ENCODE results near the gene ARIH2. TPM values are rescaled to one million over a fixed set of nuclear protein-coding genes. Genes with fewer than 3 reads are reported as not detected.
A peak's percentile ranks its signal among the peaks of the same experiment; 100 is the strongest.

Gene ARIH2
- total and polyA plus RNA-seq, 4 donors, result 66.6 to 96.4 (median 81.4) TPM

- no peak for DNase-seq (ENCODE audit: low read depth in 4 of 6, low spot score in 6 of 6)
- peaks cover 16% of the 10 kb centered on the region for H3K4me1 ChIP-seq (ENCODE audit: control insufficient read depth, insufficient read depth, low read length)
- peaks cover 48% of the 10 kb centered on the region for H3K36me3 ChIP-seq (ENCODE audit: control insufficient read depth, insufficient read depth, low read length)
- no peak overlapping the region for H3K27ac ChIP-seq (ENCODE audit: low read depth, low read length)
- no peaks in the 10 kb centered on the region for H3K9me3 ChIP-seq (ENCODE audit: control insufficient read depth, insufficient read depth, low read length)
- no peak overlapping the region for H3K4me3 ChIP-seq (ENCODE audit: low read depth, low read length)
- H3K27me3 ChIP-seq (ENCODE audit: control insufficient read depth, insufficient read depth, low read length), result no peaks in the 10 kb centered on the region
These were observed 66.0 kb downstream of the ARIH2 start for GRCh38 chr3:48984663-48985062.

- Histone ChIP-seq H3K27ac (ENCODE audit: low read depth, low read length) (no peak overlapping the region), H3K36me3 (ENCODE audit: control insufficient read depth, insufficient read depth, low read length) (peaks cover 38% of the 10 kb centered on the region)
- WGBS (ENCODE audit: insufficient coverage), result 92% methylated on average over 4 of the region's 7 CpGs
These were observed 67.3 kb downstream of the ARIH2 start for GRCh38 chr3:48985831-48986376.

DNA sequence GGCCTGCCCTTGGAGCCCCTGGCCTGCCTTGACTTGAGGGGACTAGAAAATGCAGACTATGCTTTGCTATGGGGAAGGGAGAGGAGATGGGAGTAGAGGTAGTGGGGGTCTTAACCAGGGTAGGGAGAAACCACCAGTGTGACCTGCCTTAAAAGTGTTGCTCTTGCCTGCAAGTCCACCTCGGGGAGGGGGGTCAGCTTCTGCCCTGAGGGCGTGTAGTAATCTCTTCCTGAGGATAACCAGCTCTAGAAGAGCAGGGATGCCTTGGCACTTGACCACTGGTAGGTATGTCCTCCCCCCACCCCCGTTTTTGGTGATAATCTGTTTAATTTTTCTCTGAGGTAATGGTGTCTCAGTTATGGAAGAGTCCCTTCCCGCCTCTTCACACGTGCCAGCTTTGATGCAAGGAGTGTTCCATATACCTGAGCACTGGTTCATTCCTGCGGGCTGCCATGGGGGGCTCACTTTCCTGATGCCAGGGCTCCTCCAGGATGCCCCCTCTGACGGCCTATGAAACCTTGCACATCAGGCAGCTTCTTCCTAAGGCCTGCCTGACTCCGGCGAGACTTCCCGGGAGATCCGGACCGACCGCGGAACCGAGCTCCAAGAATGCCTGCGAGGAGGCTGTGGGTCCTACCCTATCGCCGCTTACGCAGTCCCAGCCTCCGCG lies 70.6 kb downstream of the ARIH2 start:
- Histone ChIP-seq H3K36me3 (ENCODE audit: control insufficient read depth, insufficient read depth, low read length) (peaks cover 19% of the 10 kb centered on the region), H3K9me3 (ENCODE audit: control insufficient read depth, insufficient read depth, low read length) (no peaks in the 10 kb centered on the region), H3K27ac (ENCODE audit: low read depth, low read length) (peak overlapping the region; percentile 98), H3K4me3 (ENCODE audit: low read depth, low read length) (peak overlapping the region; percentile 81), H3K4me1 (ENCODE audit: control insufficient read depth, insufficient read depth, low read length) (peaks cover 30% of the 10 kb centered on the region), H3K27me3 (ENCODE audit: control insufficient read depth, insufficient read depth, low read length) (no peaks in the 10 kb centered on the region)
- WGBS (ENCODE audit: insufficient coverage), result 2% methylated on average over 19 of the region's 21 CpGs
- no peak for DNase-seq (ENCODE audit: low read depth in 4 of 6, low spot score in 6 of 6)

More at GRCh38 chr3:48985831-48986376, 67.3 kb downstream of the ARIH2 start:
- Histone ChIP-seq H3K4me1 (ENCODE audit: control insufficient read depth, insufficient read depth, low read length) (peaks cover 21% of the 10 kb centered on the region), H3K9me3 (ENCODE audit: control insufficient read depth, insufficient read depth, low read length) (no peaks in the 10 kb centered on the region), H3K4me3 (ENCODE audit: low read depth, low read length) (no peak overlapping the region), H3K27me3 (ENCODE audit: control insufficient read depth, insufficient read depth, low read length) (no peaks in the 10 kb centered on the region)
- DNase-seq (ENCODE audit: low read depth in 4 of 6, low spot score in 6 of 6), result no peak

DNA sequence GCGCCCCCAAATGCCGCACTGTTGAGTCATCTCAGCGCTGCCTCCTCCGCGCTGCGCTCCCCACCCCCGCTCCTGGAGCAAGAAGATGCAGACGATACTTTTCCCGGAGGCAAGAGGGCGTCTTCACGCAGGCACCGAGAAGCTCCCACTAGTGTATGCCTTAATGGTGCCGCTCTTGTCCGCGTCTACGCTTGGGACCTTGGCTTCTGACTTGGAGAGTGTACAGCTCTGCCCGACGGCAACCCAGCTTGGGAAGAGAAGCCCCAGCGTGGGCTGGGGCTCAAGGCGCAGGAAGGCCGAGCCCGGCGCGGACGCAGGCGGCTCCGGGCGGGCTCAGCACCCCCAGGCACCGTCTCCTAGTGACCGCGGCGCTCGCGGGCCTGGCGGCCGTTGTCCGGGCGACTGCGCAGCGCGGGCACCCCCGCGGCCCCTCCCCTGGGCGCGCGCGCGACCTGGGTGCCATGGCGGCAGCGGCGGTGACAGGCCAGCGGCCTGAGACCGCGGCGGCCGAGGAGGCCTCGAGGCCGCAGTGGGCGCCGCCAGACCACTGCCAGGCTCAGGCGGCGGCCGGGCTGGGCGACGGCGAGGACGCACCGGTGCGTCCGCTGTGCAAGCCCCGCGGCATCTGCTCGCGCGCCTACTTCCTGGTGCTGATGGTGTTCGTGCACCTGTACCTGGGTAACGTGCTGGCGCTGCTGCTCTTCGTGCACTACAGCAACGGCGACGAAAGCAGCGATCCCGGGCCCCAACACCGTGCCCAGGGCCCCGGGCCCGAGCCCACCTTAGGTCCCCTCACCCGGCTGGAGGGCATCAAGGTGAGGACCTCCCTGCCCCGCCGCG lies 71.4 kb downstream of the ARIH2 start, which contains the start of gene P4HTM:
Gene P4HTM, plus strand, starts transcription at position 446 of the 840 bp plus-strand sequence. Its CDS starts 16 bp downstream, at position 462.
- WGBS (ENCODE audit: insufficient coverage), result under 1% methylated on average over 91 of the region's 91 CpGs
- peak in 5 of 6 donors; percentile 69 to 96 (median 80) for DNase-seq (ENCODE audit: low read depth in 4 of 6, low spot score in 6 of 6)
- Histone ChIP-seq H3K36me3 (ENCODE audit: control insufficient read depth, insufficient read depth, low read length) (peaks cover 24% of the 10 kb centered on the region), H3K27me3 (ENCODE audit: control insufficient read depth, insufficient read depth, low read length) (no peaks in the 10 kb centered on the region), H3K4me1 (ENCODE audit: control insufficient read depth, insufficient read depth, low read length) (peaks cover 30% of the 10 kb centered on the region), H3K27ac (ENCODE audit: low read depth, low read length) (peak within 1 kb of the TSS; percentile 98), H3K4me3 (ENCODE audit: low read depth, low read length) (peak within 1 kb of the TSS; percentile 81), H3K9me3 (ENCODE audit: control insufficient read depth, insufficient read depth, low read length) (no peaks in the 10 kb centered on the region)

- H3K36me3 ChIP-seq (ENCODE audit: control insufficient read depth, insufficient read depth, low read length), result peaks cover 27% of the 10 kb centered on the region
- peak in 2 of 6 donors; percentile 64 to 84 for DNase-seq (ENCODE audit: low read depth in 4 of 6, low spot score in 6 of 6)
- H3K9me3 ChIP-seq (ENCODE audit: control insufficient read depth, insufficient read depth, low read length), result no peaks in the 10 kb centered on the region
- peaks cover 30% of the 10 kb centered on the region for H3K4me1 ChIP-seq (ENCODE audit: control insufficient read depth, insufficient read depth, low read length)
- H3K4me3 ChIP-seq (ENCODE audit: low read depth, low read length), result peak overlapping the region; percentile 62
- peak overlapping the region; percentile 66 for H3K27ac ChIP-seq (ENCODE audit: low read depth, low read length)
- WGBS (ENCODE audit: insufficient coverage), result 1% methylated on average over 36 of the region's 40 CpGs
- H3K27me3 ChIP-seq (ENCODE audit: control insufficient read depth, insufficient read depth, low read length), result no peaks in the 10 kb centered on the region
These were observed 72.2 kb downstream of the ARIH2 start for GRCh38 chr3:48990636-48991469.

- peak overlapping the region; percentile 62 for H3K4me3 ChIP-seq (ENCODE audit: low read depth, low read length)
- no peak overlapping the region for H3K27ac ChIP-seq (ENCODE audit: low read depth, low read length)
- H3K9me3 ChIP-seq (ENCODE audit: control insufficient read depth, insufficient read depth, low read length), result no peaks in the 10 kb centered on the region
- H3K36me3 ChIP-seq (ENCODE audit: control insufficient read depth, insufficient read depth, low read length), result peaks cover 30% of the 10 kb centered on the region
- WGBS (ENCODE audit: insufficient coverage), result 89% methylated on average over 3 of the region's 5 CpGs
- no peak for DNase-seq (ENCODE audit: low read depth in 4 of 6, low spot score in 6 of 6)
- H3K27me3 ChIP-seq (ENCODE audit: control insufficient read depth, insufficient read depth, low read length), result no peaks in the 10 kb centered on the region
- peaks cover 30% of the 10 kb centered on the region for H3K4me1 ChIP-seq (ENCODE audit: control insufficient read depth, insufficient read depth, low read length)
These were observed 73.4 kb downstream of the ARIH2 start for GRCh38 chr3:48991851-48992545.

- Histone ChIP-seq H3K4me1 (ENCODE audit: control insufficient read depth, insufficient read depth, low read length) (peaks cover 41% of the 10 kb centered on the region), H3K27me3 (ENCODE audit: control insufficient read depth, insufficient read depth, low read length) (no peaks in the 10 kb centered on the region), H3K4me3 (ENCODE audit: low read depth, low read length) (no peak overlapping the region), H3K9me3 (ENCODE audit: control insufficient read depth, insufficient read depth, low read length) (no peaks in the 10 kb centered on the region), H3K27ac (ENCODE audit: low read depth, low read length) (no peak overlapping the region), H3K36me3 (ENCODE audit: control insufficient read depth, insufficient read depth, low read length) (peaks cover 40% of the 10 kb centered on the region)
- no peak for DNase-seq (ENCODE audit: low read depth in 4 of 6, low spot score in 6 of 6)
These were observed 75.2 kb downstream of the ARIH2 start for GRCh38 chr3:48993834-48994233.

- Histone ChIP-seq H3K27ac (ENCODE audit: low read depth, low read length) (no peak overlapping the region), H3K27me3 (ENCODE audit: control insufficient read depth, insufficient read depth, low read length) (no peaks in the 10 kb centered on the region), H3K9me3 (ENCODE audit: control insufficient read depth, insufficient read depth, low read length) (no peaks in the 10 kb centered on the region), H3K4me3 (ENCODE audit: low read depth, low read length) (no peak overlapping the region), H3K36me3 (ENCODE audit: control insufficient read depth, insufficient read depth, low read length) (peaks cover 57% of the 10 kb centered on the region), H3K4me1 (ENCODE audit: control insufficient read depth, insufficient read depth, low read length) (peaks cover 26% of the 10 kb centered on the region)
- 96% methylated on average over 7 of the region's 8 CpGs for WGBS (ENCODE audit: insufficient coverage)
- no peak for DNase-seq (ENCODE audit: low read depth in 4 of 6, low spot score in 6 of 6)
These were observed 78.0 kb downstream of the ARIH2 start for GRCh38 chr3:48996640-48997039.

Measured in spinal cord (tissue), 10 donors.